Stromal cell of bone marrow (primary cell): ENCODE results near the gene PCDHA4.

Experiments
- DNase-seq: peaks from one replicate; pipeline ENCODE4 v3.0.0-alpha.2; 2012; ENCODE audit warnings: low read depth

PCDHA4 gene

GRCh38 chr5:140855772-140856674 lies 49.2 kb downstream of the PCDHA4 start, which contains the start of gene PCDHA10:
PCDHA10 (plus strand) TSS chr5:140855897; CDS start chr5:140856049, 152 bp downstream.
- DNase-seq: no peak

- no peak for DNase-seq
Observed at GRCh38 chr5:140857177-140857986, 50.5 kb downstream of the PCDHA4 start.

GRCh38 chr5:140857987-140858240 lies 51.0 kb downstream of the PCDHA4 start:
- DNase-seq: no peak

- DNase-seq: no peak
Observed at GRCh38 chr5:140862441-140863295, 55.8 kb downstream of the PCDHA4 start.
